HG03095 (cell line): ENCODE data around the gene ZNRD2.

Experiments
- ATAC-seq: cut with Tn5 transposase; IDR thresholded peaks from one replicate; pipeline ENCODE4 v1.9.1; 2021; ENCODE audit warnings: moderate library complexity; ENCODE audit not compliant: unreplicated experiment

Gene ZNRD2

DNA sequence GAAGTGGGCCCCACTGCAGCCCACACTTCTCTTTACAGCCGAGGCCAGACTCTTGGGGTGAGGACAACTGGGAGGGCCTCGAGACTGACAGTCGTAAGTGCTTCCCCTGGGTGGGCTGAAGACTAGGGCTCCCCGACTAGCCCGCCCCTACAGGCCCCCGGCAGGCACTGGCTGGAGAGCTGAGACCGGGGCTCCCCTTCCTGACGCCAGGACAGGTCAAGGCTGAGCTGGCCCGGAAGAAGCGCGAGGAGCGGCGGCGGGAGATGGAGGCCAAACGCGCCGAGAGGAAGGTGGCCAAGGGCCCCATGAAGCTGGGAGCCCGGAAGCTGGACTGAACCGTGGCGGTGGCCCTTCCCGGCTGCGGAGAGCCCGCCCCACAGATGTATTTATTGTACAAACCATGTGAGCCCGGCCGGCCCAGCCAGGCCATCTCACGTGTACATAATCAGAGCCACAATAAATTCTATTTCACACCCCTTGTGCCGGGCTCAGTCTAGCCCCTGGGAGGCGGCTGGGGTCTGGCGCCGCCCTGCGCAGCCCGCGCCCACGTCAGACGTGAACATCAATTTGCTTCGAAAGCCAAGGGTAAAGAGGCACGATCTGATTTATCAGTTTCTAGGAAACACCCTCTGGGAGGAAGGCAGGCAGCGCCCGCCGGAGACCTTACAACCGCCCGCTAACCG is 31.9 kb upstream of the ZNRD2 start:
- no peak for ATAC-seq

DNA sequence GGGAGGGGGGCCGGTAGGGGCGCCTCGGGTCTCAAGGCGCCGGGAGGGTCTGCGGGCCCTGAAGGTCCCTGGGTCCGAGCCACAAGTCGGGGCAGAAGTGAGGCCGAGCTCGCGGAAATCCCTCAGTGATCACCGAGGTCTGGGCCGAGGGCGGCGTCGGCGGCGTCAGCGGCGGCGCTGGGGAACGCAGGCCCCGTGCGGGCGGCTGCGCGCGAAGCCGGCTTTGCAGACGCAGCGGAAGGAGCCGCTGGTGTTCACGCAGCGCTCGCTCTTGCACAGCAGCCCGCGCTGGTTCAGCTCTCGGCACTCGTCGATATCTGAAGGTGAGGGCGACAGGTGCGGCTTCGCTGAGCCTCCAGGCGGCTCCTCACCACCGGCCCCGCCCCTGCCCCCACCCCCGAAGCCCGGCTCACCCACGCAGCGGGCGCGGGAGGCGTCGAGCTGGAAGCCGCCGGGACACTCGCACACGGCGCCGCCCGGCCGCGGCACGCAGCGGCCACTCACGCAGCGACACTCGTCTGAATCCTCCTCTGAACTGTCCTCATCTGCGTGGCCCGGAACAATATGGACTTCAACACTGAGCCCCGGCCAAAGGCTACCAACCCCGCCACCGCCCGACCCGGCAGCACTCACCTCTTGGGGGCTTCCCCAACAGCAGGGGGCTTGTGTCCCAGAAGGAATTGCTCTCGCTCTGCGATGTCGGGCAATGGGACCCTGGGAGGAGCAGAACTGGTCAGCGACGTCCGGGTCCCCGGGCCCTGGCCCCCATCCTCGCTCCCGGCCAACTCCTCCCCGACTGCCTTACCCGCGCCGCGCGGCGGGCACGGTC is 31.1 kb upstream of the ZNRD2 start:
- ATAC-seq = no peak

- peak; percentile 36 for ATAC-seq
These were observed 30.5 kb upstream of the ZNRD2 start for GRCh38 chr11:65539744-65540289.

DNA sequence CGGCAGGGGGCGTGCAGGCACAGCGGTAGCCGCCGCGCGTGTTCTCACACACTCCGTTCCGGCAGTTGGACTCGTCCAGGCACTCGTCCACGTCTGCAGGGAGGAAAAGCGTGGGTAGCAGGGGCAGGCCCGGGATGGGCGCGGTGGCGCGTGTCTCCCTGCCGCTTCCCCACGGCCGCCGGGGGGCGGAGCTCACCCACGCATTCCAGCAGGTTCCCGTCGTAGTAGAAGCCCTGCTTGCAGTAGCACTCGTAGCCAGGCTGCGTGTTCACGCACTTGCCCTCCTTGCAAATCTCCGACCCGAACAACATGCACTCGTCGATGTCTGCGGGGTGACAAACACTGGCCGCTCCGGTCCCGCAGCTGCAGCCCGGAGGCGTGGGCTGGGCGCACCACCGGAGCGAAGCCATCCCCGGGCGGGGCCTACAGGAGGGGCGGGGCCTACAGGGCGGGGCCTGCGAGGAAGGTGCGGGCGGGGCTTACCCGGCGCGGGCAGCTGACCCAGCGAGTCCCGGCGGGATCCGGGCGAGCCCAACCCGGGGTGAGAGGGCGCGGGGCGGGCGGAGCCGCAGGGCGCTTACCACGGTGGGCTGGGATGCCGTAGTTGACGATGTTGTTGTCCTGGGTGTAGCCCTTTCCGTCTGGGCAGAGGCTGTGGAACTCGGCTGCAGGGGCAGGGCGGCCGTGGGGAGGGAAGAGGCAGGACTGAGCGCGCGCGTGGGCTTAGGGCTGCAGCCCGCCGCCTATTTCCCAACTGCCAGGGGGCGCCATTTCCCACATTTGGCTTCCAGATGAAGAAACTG is 29.8 kb upstream of the ZNRD2 start:
- peak; percentile 56 for ATAC-seq

DNA sequence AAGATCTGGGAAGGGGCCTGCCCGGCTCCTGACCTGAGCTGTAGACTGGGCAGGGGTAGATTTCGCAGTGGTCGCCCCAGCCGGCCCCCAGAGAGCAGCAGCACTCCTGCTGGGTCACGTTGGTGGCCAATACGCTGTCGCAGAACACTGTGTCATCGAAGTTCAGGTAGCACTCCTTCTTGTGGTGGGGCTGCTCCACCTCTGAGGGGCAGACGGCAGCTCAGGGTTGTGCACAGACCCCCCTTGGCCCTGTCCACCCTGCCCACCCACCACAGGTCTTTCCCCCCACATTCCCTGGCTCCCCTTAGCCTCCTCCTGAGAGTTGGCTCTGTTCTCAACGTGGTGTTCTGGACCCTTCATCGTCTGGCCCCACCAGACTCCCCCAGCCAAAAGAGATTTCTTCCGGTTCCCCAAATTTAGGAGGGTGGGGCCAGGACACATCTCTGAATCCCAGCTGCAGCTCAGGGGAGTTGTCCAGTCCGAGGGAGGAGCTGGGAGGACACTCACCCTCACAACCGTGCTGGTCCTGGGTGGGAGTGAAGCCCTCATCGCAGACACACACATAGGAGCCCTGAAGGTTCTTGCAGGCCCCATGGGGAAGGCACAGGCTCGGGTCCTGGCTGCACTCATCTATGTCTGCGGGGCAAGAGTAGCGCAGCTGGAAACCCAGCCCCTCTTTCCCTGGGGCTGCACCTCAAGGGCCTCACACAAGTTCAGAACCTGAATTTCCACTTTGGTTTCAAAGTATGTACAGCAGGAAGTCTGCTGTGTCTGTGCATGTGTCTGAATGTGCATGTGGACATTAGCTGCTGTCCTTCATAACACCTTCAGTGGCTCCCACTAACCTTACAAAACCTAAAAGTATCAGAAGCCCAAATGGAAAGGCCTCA is 28.9 kb upstream of the ZNRD2 start:
- no peak for ATAC-seq

DNA sequence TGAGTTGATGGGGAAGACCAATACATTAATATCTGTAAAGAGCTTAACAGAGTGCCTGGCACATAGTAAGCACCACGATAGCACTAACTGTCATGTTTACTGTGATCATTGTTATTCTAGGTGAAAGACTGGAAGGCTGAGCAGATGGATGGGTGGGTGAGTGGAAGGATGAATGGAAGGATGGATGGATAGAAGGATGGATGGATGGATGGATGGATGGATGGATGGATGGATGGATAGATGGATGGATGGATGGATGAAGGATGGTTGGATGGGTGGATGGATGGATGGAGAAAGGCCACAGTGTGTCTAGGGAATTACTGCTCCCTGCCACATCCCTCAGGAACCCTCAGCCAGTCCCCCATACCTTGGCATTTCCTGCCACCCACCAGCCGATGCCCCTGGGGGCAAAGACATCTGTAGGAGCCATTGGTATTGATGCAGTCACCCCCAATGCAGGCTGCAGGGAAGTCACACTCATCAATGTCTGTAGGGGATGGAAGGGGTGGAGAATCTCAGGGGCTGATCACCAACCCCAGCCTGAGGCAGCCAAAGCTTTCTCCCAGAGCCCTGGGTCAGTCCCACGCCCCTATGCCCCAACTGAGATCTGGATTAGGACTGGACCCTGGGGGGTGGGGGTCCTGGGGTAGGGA is 27.4 kb upstream of the ZNRD2 start:
- ATAC-seq = no peak

GRCh38 chr11:65545853-65546216 is 24.4 kb upstream of the ZNRD2 start:
- ATAC-seq = no peak

GRCh38 chr11:65546217-65546958 is 23.9 kb upstream of the ZNRD2 start:
- no peak for ATAC-seq

- ATAC-seq = no peak
These were observed 22.7 kb upstream of the ZNRD2 start for GRCh38 chr11:65547446-65548125.

GRCh38 chr11:65548395-65548794 is 21.9 kb upstream of the ZNRD2 start:
- no peak for ATAC-seq

GRCh38 chr11:65549096-65549495 is 21.2 kb upstream of the ZNRD2 start:
- no peak for ATAC-seq

GRCh38 chr11:65551572-65552387 is 18.5 kb upstream of the ZNRD2 start:
- ATAC-seq = no peak

- no peak for ATAC-seq
These were observed 17.8 kb upstream of the ZNRD2 start for GRCh38 chr11:65552388-65552951.

- no peak for ATAC-seq
These were observed 16.8 kb upstream of the ZNRD2 start for GRCh38 chr11:65553301-65554001.

- ATAC-seq = no peak
These were observed 16.0 kb upstream of the ZNRD2 start for GRCh38 chr11:65554057-65554818.

DNA sequence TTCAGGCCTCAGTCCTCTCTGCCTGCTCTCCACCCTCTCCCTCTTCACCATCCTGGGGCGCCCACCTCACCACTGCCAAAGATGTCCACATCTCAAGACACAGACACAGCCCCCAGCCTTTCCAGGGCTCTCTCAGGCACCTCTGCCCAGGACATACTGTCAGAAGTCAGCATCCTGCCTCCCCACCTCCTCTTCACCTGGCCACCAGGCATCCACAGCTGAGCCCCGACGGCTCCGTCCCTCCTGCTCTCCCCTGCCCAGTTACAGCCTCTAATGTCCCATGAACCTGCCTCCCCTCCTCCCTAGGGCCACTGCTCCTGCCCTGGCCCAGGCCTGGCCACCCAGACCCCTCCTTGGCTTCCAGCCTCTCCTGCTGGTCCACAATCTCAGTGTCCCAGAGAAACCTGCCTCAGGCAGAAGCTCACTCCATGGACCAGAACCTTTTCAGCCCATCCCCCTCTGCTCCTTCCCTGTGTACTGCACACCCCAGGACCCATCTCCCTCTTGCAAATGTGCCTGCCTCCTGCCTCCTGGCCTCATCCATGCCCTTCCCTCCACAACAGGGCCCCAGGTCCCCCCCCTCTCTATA is 15.3 kb upstream of the ZNRD2 start:
- ATAC-seq = no peak
